Cardiac septum (tissue), 1 donor: ENCODE results near the gene GSTO2. TPM values are rescaled to one million over a fixed set of nuclear protein-coding genes. Genes with fewer than 3 reads are reported as not detected.

Experiments used
- DNase-seq: peaks from one replicate; pipeline ENCODE4 v3.0.0-alpha.2; 2020; ENCODE audit warnings: low spot score
- intact Hi-C: fragments of 100-400 bp; cut with DNase I; formaldehyde crosslinking; loops from one replicate; pipeline ENCODE4 v1.14.0; 2022
- total RNA-seq: library from RNA; stranded (reverse); fragmentation: NEBNext Ultra II Directional; extraction: Animal tissue kit (Norgen Biotek cat#: 25700); gene quantifications from one replicate; pipeline ENCODE4 v1.2.1, GENCODE V29; 2021
- donor health status: DM: no; HTN: no; CAD: no.

Gene GSTO2
- total RNA-seq, 1 donor from 2014 or later: 0.67 TPM

DNA sequence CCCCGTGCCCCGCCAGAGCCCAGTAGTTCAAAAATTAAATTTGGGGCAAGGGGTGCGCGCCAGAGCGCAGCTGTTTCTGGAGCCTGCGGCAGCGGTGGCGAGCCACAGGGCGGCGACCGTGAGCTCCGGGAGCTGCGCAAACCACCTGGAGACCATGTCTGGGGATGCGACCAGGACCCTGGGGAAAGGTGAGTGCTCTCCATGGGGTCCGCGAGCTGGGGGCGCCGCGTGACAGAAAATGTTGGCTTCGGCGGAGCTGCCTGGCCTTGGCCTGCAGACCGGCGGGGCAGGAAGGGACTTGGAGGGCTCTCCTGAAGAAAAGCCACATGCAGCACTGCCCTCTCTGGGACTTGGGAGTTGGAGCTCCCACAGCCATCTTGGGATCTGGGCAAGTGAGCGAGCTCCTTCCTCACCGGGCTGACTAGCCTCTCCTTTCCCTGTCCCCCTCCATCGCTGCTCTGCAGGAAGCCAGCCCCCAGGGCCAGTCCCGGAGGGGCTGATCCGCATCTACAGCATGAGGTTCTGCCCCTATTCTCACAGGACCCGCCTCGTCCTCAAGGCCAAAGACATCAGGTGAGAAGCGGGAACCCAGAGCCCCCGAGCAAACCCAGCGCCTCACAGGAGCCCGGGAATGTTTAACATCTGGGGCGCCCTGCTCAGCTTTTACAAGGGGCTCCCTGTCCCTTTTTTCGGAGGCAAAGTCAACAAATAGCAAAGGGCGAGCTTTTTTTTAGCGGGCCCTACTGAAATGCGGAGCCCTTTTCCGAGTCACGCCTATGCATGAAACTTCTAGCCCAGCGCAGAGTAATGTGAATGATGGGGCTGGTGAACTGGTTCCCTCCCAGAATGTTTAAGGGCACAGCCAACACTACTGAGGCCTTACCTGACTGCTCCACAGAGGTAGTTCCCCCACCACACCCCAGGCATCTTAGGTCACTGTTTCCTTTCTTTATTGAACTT is 6.1 kb downstream of the GSTO2 start:
- intact Hi-C loops: no loop called here
- no peak for DNase-seq

GRCh38 chr10:104276192-104276591 is 7.2 kb downstream of the GSTO2 start:
- DNase-seq: no peak
- intact Hi-C loops: no loop called here

- intact Hi-C loops: no loop called here
- DNase-seq: no peak
These were observed 8.8 kb downstream of the GSTO2 start for GRCh38 chr10:104277785-104278184.

GRCh38 chr10:104279550-104280259 is 10.7 kb downstream of the GSTO2 start:
- intact Hi-C loops: no loop called here

GRCh38 chr10:104281694-104282093 is 12.7 kb downstream of the GSTO2 start:
- DNase-seq: no peak
- intact Hi-C loops: no loop called here

More at GRCh38 chr10:104279550-104280259, 10.7 kb downstream of the GSTO2 start:
- no peak for DNase-seq

DNA sequence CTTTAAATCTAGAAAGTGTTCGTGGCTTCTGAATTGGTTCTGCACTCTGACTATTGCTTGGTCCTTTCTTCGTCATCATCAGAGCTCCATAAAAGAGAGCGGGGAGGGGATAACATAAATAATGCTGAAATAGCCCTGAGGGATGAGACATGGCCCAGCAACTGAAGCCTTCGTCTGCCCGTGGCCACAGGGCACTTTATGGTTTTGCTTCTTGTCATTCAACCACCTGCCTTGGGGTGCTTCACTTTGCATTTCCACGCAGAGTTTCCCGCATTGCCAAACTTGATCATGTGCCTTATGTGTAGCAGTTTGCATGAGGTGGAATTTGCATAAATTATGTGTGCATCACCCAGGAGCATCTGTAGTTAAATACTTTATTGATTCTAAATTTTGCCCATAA is 15.9 kb downstream of the GSTO2 start:
- intact Hi-C loops: no loop called here
- DNase-seq: no peak

DNA sequence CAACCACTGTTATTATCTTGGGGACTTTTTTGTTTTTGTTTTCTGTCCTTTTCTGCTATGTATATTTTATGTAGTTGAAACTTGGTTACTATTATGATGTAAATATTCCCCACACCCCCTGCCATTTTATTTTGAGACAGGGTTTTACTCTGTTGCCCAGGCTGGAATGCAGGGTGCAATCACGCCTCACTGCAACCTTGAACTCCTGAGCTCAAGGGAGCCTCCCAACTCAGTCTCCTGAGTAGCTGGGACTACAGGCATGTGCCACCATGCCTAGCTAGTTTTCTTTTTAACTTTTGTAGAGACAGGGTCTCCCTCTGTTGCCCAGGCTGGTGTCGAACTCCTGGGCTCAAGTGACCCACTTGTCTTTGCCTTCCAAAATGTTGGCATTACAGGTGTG is 18.0 kb downstream of the GSTO2 start:
- intact Hi-C loops: no loop called here

GRCh38 chr10:104288355-104288754 is 19.4 kb downstream of the GSTO2 start:
- intact Hi-C loops: no loop called here

More for the DNA sequence above, 18.0 kb downstream of the GSTO2 start:
- DNase-seq: no peak

DNA sequence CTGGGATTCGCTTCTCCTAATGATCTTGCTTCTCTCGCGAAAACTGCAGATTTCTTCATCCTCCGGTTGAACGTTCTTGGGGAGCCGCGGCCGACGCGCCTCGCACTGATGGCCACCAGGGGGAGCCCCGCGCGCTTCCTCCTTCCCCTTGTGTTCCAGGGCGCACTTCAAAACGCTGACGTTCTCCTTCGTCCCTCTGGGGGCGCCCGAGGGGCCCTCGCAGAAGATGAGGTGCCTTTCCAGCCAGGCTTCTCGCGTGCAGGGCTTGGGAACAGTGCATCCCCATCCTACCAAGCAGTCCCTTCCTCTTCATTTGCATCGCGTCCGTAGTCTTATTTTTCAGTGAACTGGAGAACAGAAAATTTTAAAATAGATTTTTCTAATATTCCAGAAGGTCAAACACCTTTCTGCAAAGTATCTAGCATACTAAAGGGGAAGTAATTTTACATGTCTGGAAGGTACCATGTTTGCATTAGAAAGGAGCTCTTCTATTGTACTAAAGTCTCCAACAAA is 22.5 kb downstream of the GSTO2 start:
- DNase-seq: peak; percentile 96

More at GRCh38 chr10:104288355-104288754, 19.4 kb downstream of the GSTO2 start:
- no peak for DNase-seq

GRCh38 chr10:104293011-104293410 is 24.0 kb downstream of the GSTO2 start:
- intact Hi-C loops: no loop called here
- DNase-seq: no peak

More for the DNA sequence above, 22.5 kb downstream of the GSTO2 start:
- intact Hi-C loops: loop anchor here (1.0 kb wide), 1 partner anchor 59 kb away; no protein-coding TSS in a partner anchor

- peak; percentile 46 for DNase-seq
- intact Hi-C loops: no loop called here
These were observed 24.9 kb downstream of the GSTO2 start for GRCh38 chr10:104293781-104294321.

GRCh38 chr10:104296687-104297436 is 27.9 kb downstream of the GSTO2 start:
- DNase-seq: peak; percentile 19
- intact Hi-C loops: no loop called here

DNA sequence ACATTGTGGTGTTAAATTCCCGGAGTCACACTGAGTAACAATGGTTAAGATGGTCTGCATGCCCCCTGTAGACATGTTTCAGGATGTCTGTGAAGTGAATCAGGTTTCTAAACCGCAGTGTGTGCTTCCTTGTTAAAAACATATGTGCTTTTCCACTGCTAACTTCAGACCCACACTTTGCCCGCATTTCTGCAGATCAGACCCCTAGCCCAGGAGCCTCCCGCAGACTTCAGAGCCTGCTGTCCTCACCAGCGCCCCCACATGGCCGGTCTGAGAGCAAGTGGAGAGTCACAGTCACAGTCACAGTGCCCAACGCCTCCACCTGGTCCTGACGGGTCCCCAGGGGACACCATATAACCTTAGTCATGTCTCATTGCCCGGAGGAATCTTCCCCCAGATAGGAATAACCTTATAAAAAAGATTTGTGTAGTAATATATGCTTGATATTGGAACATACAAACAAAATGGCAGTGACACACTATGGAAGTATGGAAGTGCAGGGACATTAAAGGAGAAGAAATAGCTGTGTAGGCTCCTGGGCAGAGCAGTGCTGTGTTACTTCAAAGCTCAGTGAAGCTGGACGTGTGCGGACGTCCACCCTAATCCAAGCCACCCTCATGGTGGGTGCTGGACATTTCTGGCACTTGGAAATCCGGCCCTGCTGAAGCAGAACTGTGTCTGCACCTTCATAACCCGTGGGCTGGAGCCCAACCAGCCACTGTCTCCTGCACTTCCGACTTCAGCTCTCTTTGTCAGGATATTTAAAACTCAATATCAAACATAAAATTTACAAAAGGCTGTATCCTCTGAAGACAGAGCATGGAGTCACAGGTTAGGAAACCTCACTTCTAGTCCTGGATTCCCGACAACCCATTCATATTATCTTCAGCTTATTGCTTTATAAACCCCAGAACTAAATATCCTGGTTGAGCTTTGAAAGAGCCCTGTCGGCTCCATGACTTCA is 29.0 kb downstream of the GSTO2 start:
- DNase-seq: peak; percentile 72
- intact Hi-C loops: no loop called here

GRCh38 chr10:104299031-104299904 is 30.3 kb downstream of the GSTO2 start:
- intact Hi-C loops: no loop called here

DNA sequence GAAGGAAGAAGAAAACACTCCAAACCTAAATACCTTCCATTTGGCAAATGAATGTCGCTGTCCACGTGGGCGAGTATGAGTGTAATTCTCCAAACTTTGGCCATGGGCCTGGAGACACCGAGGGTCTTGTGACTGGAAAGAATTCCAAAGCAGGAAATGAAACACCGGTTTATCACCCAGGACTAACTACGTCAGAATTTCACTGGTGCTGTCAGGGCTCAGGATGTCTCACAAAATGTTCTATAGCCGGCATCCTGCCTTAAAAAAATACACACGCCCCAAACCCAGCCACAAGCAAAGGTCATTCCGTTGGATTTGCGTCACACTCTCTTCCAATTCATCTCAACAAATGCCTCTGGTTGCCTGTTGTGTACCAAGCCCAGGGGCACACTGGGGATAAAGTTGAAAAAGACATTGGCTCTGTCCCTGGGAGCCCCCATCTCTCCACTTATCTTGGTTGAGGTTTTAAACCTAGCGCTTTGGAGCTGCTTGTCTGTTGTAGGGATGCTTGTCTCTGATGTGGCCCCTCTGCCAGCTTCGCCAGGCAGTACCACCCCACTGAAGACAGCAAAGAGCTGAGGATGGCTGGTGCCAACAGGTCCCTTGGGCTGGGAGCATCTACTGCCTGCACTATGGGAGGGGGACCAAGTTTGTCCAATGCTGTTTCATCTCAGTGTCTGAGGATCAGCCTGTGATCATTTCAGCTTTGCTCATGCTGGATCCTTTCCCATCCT is 31.2 kb downstream of the GSTO2 start:
- intact Hi-C loops: loop anchor here (2.0 kb wide), 1 partner anchor 39 kb away; the partner anchor contains the start of gene ITPRIP
- peak; percentile 81 for DNase-seq

More at GRCh38 chr10:104299031-104299904, 30.3 kb downstream of the GSTO2 start:
- DNase-seq: peak; percentile 73

DNA sequence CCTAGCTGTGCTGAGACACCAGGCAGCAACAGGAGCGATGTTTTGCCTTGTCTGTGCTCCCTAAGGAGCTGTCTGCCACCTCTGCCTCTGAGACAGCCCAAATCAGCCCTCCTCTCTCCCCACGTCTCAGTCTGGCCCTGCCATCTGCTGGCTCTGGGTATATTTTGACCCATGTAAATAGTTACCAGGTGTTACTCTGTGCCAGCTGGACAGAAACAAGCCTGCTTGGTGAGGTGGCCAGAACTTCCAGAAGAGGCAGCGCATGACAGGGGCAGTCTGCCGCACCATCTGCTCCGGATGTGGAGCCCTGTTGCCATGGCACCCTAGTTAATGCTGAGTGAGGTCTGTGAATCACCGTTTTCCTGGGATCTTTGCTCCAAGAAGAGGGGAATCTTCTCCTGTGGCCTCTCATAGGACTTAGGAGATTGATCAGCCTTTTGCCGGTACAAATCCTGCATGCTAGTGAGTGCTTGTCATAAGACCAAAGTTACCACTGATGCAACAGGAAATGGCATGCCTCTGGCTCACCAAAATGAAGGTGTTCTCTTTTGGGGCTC is 31.8 kb downstream of the GSTO2 start:
- intact Hi-C loops: loop anchor here (2.0 kb wide), 1 partner anchor 38 kb away; the partner anchor contains the start of gene ITPRIP
- peak; percentile 87 for DNase-seq
